Measurements from ENCODE around the gene AJAP1. TPM values are rescaled to one million over a fixed set of nuclear protein-coding genes. Genes with fewer than 3 reads are reported as not detected.
A peak's percentile ranks its signal among the peaks of the same experiment; 100 is the strongest.

AJAP1 gene
- total and polyA plus RNA-seq, 3 donors from 2014 or later = 5.0 to 5.8 (median 5.4) TPM

GRCh38 chr1:4650981-4651380, 3.4 kb upstream of the AJAP1 start:
- no peaks in the 10 kb centered on the region for H3K36me3 ChIP-seq (ENCODE audit: low read depth, missing control alignments)
- H3K9me3 ChIP-seq = no peaks in the 10 kb centered on the region
- 76 to 87% methylated on average over 7 to 8 of the region's 8 CpGs for WGBS, 2 donors
- H3K4me3 ChIP-seq = no peak overlapping the region
- no peak for TF ChIP-seq CTCF (IDR thresholded peaks at IDR 0.05)
- TF ChIP-seq POLR2A (IDR thresholded peaks at IDR 0.05) = no peak
- no peaks in the 10 kb centered on the region for H3K4me1 ChIP-seq
- no peak overlapping the region for H3K27ac ChIP-seq
- intact Hi-C loops (cut with DNase I; ENCODE audit: low total_unique reads) = no loop called here
- no peaks in the 10 kb centered on the region for H3K27me3 ChIP-seq
- no peak for DNase-seq

GRCh38 chr1:4652631-4653327, 1.6 kb upstream of the AJAP1 start:
- DNase-seq = peak; percentile 72

GRCh38 chr1:4653328-4653660, 1.1 kb upstream of the AJAP1 start:
- no peaks in the 10 kb centered on the region for H3K36me3 ChIP-seq (ENCODE audit: low read depth, missing control alignments)
- intact Hi-C loops (cut with DNase I; ENCODE audit: low total_unique reads) = no loop called here

More at GRCh38 chr1:4652631-4653327, 1.6 kb upstream of the AJAP1 start:
- Histone ChIP-seq H3K27me3 (no peaks in the 10 kb centered on the region), H3K4me3 (peak overlapping the region; percentile 9 to 35), H3K27ac (no peak overlapping the region), H3K4me1 (no peaks in the 10 kb centered on the region), H3K36me3 (ENCODE audit: low read depth, missing control alignments) (no peaks in the 10 kb centered on the region), H3K9me3 (no peaks in the 10 kb centered on the region)
- no peak for TF ChIP-seq POLR2A (IDR thresholded peaks at IDR 0.05)
- peak; percentile 86 to 98 (median 89) for TF ChIP-seq CTCF (IDR thresholded peaks at IDR 0.05)
- WGBS, 2 donors = 0 to 19% methylated on average over 5 to 31 of the region's 31 CpGs
- intact Hi-C loops (cut with DNase I; ENCODE audit: low total_unique reads) = no loop called here

GRCh38 chr1:4654764-4655673, 610 bp downstream of the AJAP1 start:
- no peaks in the 10 kb centered on the region for H3K27me3 ChIP-seq
- 0% methylated on average over 87 of the region's 142 CpGs; no CpG with 5 or more reads in 1 of the 2 donors for WGBS, 2 donors
- intact Hi-C loops (cut with DNase I; ENCODE audit: low total_unique reads) = no loop called here

More at GRCh38 chr1:4653328-4653660, 1.1 kb upstream of the AJAP1 start:
- Histone ChIP-seq H3K4me1 (no peaks in the 10 kb centered on the region), H3K27ac (no peak overlapping the region), H3K9me3 (no peaks in the 10 kb centered on the region), H3K27me3 (no peaks in the 10 kb centered on the region), H3K4me3 (peak overlapping the region in 1 of 2 donors; percentile 35)
- no peak for DNase-seq
- WGBS, 2 donors = 32% methylated on average over 4 to 9 of the region's 9 CpGs
- no peak for TF ChIP-seq POLR2A (IDR thresholded peaks at IDR 0.05)
- TF ChIP-seq CTCF (IDR thresholded peaks at IDR 0.05) = no peak

More at GRCh38 chr1:4654764-4655673, 610 bp downstream of the AJAP1 start:
- H3K27ac ChIP-seq = peak overlapping the region in 1 of 2 donors; percentile 50
- no peaks in the 10 kb centered on the region for H3K4me1 ChIP-seq
- H3K4me3 ChIP-seq = peak overlapping the region; percentile 49 to 54
- no peak for TF ChIP-seq CTCF (IDR thresholded peaks at IDR 0.05)
- TF ChIP-seq POLR2A (IDR thresholded peaks at IDR 0.05) = no peak
- no peak for DNase-seq
- H3K36me3 ChIP-seq (ENCODE audit: low read depth, missing control alignments) = no peaks in the 10 kb centered on the region
- no peaks in the 10 kb centered on the region for H3K9me3 ChIP-seq

All from testis (tissue), 3 donors.